ENCODE results near the gene SLC25A40.
"Not testable (repeated sequence)": the region's sequence is repeated elsewhere in the genome, so short reads cannot be mapped to it uniquely, and the experiment has no call there.

The SLC25A40 gene

DNA sequence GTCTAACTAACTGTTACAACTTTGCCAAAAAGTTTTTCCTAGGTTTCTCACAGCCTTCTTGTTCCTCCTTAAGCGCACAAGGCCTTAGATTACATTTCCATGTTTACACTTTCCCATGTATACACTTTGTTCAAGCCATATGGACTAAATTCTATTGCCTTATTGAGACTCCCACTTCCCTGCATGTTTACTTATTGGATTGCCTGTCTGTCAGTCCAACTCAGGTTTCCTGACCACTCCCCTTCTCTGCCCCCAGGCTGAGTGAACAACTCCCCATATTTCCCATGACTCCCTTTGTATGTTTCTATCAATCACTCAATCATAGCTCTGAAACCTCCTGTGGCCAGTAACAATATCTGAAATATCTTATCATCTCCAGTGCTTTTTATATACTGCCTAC, 43.0 kb downstream of the SLC25A40 start:
- no peak for DNase-seq (ENCODE audit: low read depth)
- TF ChIP-seq, protein P1, sequence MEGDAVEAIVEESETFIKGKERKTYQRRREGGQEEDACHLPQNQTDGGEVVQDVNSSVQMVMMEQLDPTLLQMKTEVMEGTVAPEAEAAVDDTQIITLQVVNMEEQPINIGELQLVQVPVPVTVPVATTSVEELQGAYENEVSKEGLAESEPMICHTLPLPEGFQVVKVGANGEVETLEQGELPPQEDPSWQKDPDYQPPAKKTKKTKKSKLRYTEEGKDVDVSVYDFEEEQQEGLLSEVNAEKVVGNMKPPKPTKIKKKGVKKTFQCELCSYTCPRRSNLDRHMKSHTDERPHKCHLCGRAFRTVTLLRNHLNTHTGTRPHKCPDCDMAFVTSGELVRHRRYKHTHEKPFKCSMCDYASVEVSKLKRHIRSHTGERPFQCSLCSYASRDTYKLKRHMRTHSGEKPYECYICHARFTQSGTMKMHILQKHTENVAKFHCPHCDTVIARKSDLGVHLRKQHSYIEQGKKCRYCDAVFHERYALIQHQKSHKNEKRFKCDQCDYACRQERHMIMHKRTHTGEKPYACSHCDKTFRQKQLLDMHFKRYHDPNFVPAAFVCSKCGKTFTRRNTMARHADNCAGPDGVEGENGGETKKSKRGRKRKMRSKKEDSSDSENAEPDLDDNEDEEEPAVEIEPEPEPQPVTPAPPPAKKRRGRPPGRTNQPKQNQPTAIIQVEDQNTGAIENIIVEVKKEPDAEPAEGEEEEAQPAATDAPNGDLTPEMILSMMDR (conservative IDR thresholded peaks at IDR 0.05; ENCODE audit: low read length), result no peak
- no peak overlapping the region for H3K4me3 ChIP-seq (ENCODE audit: low read length)

DNA sequence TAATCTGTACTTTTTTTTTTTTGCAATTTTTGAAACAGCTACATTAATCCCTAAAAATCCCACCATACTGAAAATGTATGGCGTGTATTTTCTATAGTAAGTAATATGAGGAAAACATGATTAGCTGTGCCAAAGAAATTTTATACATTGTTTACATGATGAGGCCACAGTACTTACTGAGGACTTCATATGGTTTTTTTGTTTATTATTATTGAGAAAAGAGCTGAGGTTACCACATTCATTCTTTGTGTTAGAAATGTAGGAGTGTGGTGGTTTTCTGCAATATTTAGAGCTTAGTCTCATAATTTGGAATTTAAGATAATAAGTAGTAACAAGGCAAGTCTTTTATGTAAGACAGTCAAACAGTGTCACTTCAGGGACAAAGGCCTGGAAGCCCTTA, 45.1 kb downstream of the SLC25A40 start:
- no peak for DNase-seq (ENCODE audit: low read depth)
- TF ChIP-seq, protein P1 (conservative IDR thresholded peaks at IDR 0.05; ENCODE audit: low read length), result no peak
- H3K4me3 ChIP-seq (ENCODE audit: low read length), result no peak overlapping the region

DNA sequence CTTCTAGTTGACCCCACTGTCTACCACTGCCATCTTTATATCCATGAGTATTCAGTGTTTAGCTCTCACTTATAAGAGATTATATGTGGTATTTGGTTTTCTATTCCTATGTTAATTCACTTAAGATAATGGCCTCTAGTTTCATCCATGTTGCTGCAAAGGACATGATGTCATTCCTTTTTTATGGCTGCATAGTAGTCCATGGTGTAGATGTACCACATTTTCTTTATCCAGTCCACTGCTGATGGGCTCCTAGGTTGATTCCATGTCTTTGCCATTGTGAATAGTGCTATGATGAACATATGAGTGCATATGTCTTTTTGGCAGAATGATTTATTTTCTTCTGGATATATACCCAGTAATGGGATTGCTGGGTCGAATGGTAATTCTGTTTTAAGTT, 47.8 kb downstream of the SLC25A40 start:
- DNase-seq (ENCODE audit: low read depth); H3K4me3 ChIP-seq (ENCODE audit: low read length): not testable (repeated sequence)

DNA sequence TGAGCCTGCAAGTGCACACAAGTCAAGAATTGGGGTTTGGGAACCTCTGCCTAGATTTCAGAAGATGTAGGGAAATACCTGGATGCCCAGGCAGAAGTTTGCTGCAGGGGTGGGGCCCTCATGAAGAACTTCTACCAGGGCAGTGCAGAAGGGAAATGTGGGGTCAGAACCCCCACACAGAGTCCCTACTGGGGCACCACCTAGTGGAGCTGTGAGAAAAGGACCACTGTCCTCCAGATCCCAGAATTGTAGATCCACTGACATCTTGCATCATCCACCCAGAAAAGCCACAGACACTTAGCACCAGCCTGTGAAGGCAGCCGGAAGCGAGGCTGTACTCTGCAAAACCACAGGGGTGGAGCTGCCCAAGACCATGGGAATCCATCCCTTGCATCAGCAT, 50.8 kb downstream of the SLC25A40 start:
- DNase-seq (ENCODE audit: low read depth), result peak; percentile 7
- H3K4me3 ChIP-seq (ENCODE audit: low read length), result not testable (repeated sequence)

DNA sequence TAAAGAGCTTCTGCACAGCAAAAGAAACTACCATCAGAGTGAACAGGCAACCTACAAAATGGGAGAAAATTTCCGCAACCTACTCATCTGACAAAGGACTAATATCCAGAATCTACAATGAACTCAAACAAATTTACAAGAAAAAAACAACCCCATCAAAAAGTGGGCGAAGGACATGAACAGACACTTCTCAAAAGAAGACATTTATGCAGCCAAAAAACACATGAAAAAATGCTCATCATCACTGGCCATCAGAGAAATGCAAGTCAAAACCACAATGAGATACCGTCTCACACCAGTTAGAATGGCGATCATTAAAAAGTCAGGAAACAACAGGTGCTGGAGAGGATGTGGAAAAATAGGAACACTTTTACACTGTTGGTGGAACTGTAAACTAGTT, 54.1 kb downstream of the SLC25A40 start:
- not testable (repeated sequence) for DNase-seq (ENCODE audit: low read depth); H3K4me3 ChIP-seq (ENCODE audit: low read length)

DNA sequence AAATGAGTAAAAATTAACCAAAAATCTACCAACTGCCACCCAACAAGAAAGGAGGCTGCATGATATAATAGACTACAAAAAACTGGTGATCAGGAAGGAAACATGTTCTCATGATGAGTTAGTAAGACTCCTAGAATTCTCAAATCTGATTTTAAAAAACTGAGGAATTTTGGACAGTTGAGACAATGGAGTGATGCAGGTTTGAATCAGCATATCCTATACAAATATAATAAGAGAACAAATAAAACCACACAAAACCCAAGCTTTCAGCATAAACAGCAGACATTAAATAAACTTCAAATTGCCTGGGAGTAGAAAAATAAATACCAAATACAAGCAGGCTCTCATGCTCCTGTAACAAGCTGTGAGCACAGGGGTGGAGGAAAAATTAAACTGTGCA, 57.8 kb downstream of the SLC25A40 start:
- TF ChIP-seq, protein P1 (conservative IDR thresholded peaks at IDR 0.05; ENCODE audit: low read length), result no peak
- no peak overlapping the region for H3K4me3 ChIP-seq (ENCODE audit: low read length)
- no peak for DNase-seq (ENCODE audit: low read depth)

DNA sequence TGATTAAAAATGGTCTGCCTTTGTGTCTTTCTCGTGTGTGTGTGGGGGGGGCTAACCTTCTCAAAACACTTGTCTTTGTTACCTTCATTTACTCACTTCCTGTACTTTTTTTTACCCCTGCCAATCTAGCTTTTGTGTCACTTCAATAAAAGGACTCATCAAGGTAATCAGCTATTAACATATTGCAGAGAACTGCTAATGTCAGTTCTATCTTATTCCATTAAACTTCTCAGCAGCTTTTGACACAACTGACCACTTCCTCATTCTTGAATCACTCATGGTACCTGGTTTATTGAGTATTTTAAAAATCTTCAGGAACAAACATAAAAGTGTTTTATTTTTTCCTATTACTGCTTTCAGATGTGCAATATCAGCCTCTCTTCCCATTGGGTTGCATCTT, 59.8 kb downstream of the SLC25A40 start:
- no peak overlapping the region for H3K4me3 ChIP-seq (ENCODE audit: low read length)
- TF ChIP-seq, protein P1 (conservative IDR thresholded peaks at IDR 0.05; ENCODE audit: low read length), result no peak
- DNase-seq (ENCODE audit: low read depth), result no peak

DNA sequence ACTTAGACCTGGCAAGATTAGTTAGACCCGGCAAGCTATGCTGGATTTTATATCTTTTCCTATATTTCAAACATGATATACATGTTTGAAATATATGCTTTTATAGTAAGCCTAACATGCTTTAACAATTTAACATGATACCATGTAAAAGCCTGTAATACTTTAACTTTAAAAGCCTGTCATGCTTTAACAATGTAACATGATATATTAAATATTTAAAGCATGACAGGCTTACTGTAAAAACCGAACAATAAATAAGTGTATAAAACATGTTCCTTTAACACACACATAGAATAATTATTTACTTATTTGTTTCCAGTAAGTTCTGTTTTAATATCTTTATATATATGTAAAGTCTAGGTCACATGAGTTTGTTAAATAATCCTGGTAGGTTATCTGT, 65.4 kb downstream of the SLC25A40 start:
- H3K4me3 ChIP-seq (ENCODE audit: low read length), result no peak overlapping the region
- TF ChIP-seq, protein P1 (conservative IDR thresholded peaks at IDR 0.05; ENCODE audit: low read length), result no peak
- no peak for DNase-seq (ENCODE audit: low read depth)

DNA sequence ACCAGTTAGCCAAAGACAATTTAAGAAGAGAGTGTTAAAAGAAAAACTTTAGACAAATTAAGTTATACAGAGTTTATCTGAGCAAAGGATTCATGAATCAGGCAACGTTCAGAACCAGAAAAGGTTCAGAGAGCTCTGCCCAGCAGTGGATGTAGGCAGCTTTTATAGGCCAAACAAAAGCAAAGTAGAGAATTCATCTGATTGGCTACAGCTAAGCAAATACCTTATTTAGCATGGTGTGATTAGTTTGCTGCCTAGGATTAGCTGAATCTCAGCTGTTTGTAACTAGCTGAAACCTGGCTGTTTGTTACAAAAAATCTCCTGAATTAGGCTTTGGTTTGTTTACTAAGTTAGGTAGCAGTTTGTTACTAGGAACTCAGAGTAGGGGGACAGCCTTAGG, 66.0 kb downstream of the SLC25A40 start:
- DNase-seq (ENCODE audit: low read depth), result no peak
- TF ChIP-seq, protein P1 (conservative IDR thresholded peaks at IDR 0.05; ENCODE audit: low read length), result no peak

More for the DNA sequence above, 66.0 kb downstream of the SLC25A40 start:
- H3K4me3 ChIP-seq (ENCODE audit: low read length), result no peak overlapping the region

All from AG10803 (cell line).